Parathyroid adenoma (tissue), 2 donors: Measurements from ENCODE around the gene NRXN3.

Source experiments
- H2AFZ ChIP-seq: fragments of 300-600 bp; sonication (generic); one replicate; pipeline ENCODE4 v1.7.0; 2017; ENCODE audit warnings: antibody characterized with exemption, mild to moderate bottlenecking
- H3K27ac ChIP-seq: fragments of 300-600 bp; sonication (generic); one replicate; pipeline ENCODE4 v1.7.0; 2017
- H3K27me3 ChIP-seq: fragments of 300-600 bp; sonication (generic); one replicate; pipeline ENCODE4 v1.7.0; 2017; ENCODE audit warnings: low read length; ENCODE audit not compliant: control insufficient read depth, insufficient read depth
- H3K36me3 ChIP-seq: fragments of 300-600 bp; sonication (generic); one replicate; pipeline ENCODE4 v1.7.0; 2017; ENCODE audit warnings: low read length; ENCODE audit not compliant: control insufficient read depth, insufficient read depth
- H3K4me1 ChIP-seq: fragments of 300-600 bp; sonication (generic); one replicate; pipeline ENCODE4 v1.7.0; 2017; ENCODE audit warnings: control low read depth
- H3K4me2 ChIP-seq: fragments of 300-600 bp; sonication (generic); one replicate; pipeline ENCODE4 v1.7.0; 2017; ENCODE audit warnings: low read length
- H3K4me3 ChIP-seq: fragments of 300-600 bp; sonication (generic); one replicate; pipeline ENCODE4 v1.7.0; 2017; ENCODE audit warnings: low read depth, low read length
- H3K79me2 ChIP-seq: fragments of 300-600 bp; sonication (generic); one replicate; pipeline ENCODE4 v1.7.0; 2017; ENCODE audit warnings: control low read depth
- H3K9ac ChIP-seq: fragments of 300-600 bp; sonication (generic); one replicate; pipeline ENCODE4 v1.7.0; 2017; ENCODE audit warnings: mild to moderate bottlenecking
- H3K9me3 ChIP-seq: fragments of 300-600 bp; sonication (generic); one replicate; pipeline ENCODE4 v1.7.0; 2017; ENCODE audit warnings: low read length; ENCODE audit not compliant: control insufficient read depth
- TF ChIP-seq, protein P1 (sequence below): fragments of 300-600 bp; sonication (generic); IDR thresholded peaks from one replicate; pipeline ENCODE4 v1.7.0; 2017; ENCODE audit warnings: antibody characterized with exemption, mild to moderate bottlenecking
- donor health status: primary hyperparathyroidism.

The NRXN3 gene

DNA sequence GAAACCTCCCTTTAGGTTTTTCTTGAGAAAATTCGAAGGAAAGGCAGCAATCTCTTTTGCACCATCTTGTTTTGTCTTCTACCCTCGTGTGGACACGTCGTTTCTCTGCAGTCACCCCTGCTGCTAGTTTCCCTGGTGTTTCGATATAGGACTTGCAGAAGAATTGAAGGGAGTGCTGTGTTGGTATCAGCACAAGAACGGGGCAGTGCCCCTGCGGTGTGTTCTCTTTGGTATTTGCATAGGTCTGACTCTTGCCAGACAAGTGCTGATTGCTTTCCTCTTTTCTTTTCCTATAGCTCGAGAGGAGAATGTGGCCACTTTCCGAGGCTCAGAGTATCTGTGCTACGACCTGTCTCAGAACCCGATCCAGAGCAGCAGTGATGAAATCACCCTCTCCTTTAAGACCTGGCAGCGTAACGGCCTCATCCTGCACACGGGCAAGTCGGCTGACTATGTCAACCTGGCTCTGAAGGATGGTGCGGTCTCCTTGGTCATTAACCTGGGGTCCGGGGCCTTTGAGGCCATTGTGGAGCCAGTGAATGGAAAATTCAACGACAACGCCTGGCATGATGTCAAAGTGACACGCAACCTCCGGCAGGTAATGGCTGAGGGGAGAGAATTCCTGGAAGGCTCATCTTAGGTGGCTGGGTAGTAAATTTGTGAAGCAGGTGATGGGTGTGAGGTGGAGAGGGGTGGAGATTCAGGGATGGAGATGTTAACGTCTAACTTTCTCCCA, 474.8 kb downstream of the NRXN3 start:
- Histone ChIP-seq H3K36me3 (no peaks in the 10 kb centered on the region), H3K4me1 (peaks cover 4% of the 10 kb centered on the region)

DNA sequence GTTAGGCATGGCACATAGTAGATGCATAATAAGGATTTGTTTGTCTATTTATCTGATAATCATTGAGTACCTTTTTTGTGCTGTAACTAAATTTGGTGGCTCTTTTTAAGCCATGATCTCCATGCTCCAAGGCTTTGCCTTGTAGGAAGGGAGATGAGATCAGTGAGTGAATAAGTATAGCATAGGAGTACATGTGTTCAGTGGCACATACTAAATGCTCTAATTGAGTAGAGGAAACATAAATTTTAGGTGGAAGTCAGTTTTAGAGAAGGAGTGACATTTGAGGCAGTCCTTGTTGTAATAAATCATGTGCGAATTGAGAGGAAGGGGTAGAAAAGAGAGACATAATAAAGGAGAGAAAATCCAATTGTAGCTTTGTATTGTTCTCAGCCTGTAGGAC, 482.6 kb downstream of the NRXN3 start:
- H3K4me1 ChIP-seq = no peaks in the 10 kb centered on the region
- no peaks in the 10 kb centered on the region for H3K9me3 ChIP-seq
- no peak overlapping the region for H3K4me2 ChIP-seq
- no peak overlapping the region for H3K27ac ChIP-seq
- H3K27me3 ChIP-seq = no peaks in the 10 kb centered on the region
- TF ChIP-seq, protein P1, sequence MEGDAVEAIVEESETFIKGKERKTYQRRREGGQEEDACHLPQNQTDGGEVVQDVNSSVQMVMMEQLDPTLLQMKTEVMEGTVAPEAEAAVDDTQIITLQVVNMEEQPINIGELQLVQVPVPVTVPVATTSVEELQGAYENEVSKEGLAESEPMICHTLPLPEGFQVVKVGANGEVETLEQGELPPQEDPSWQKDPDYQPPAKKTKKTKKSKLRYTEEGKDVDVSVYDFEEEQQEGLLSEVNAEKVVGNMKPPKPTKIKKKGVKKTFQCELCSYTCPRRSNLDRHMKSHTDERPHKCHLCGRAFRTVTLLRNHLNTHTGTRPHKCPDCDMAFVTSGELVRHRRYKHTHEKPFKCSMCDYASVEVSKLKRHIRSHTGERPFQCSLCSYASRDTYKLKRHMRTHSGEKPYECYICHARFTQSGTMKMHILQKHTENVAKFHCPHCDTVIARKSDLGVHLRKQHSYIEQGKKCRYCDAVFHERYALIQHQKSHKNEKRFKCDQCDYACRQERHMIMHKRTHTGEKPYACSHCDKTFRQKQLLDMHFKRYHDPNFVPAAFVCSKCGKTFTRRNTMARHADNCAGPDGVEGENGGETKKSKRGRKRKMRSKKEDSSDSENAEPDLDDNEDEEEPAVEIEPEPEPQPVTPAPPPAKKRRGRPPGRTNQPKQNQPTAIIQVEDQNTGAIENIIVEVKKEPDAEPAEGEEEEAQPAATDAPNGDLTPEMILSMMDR = no peak
- no peak overlapping the region for H3K9ac ChIP-seq
- H3K36me3 ChIP-seq = no peaks in the 10 kb centered on the region
- H2AFZ ChIP-seq = no peak overlapping the region
- H3K79me2 ChIP-seq = no peaks in the 10 kb centered on the region
- H3K4me3 ChIP-seq = no peak overlapping the region

More for the DNA sequence above, 474.8 kb downstream of the NRXN3 start:
- Histone ChIP-seq H3K4me2 (no peak overlapping the region), H3K4me3 (no peak overlapping the region), H2AFZ (no peak overlapping the region), H3K9me3 (no peaks in the 10 kb centered on the region), H3K27me3 (no peaks in the 10 kb centered on the region), H3K9ac (no peak overlapping the region), H3K27ac (no peak overlapping the region), H3K79me2 (no peaks in the 10 kb centered on the region)
- TF ChIP-seq, protein P1 = no peak

DNA sequence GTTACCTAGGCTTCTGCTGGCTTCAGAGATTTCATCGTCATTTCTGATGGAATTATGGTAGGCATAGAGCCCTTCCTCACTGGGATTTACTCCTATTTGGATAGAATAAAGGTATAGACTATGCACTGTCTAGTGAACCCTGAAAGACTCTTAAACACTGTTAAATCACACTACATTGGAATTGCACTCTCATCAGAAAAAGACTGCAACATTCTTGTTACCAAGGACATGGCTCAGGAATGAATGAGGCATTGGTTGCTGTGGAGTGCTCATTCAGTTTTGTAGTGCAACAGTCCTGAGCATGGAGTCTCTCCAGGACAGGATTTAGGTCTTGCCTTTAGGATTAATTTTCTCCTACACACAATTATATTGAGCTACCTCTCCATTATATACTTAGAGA, 483.0 kb downstream of the NRXN3 start:
- Histone ChIP-seq H3K36me3 (no peaks in the 10 kb centered on the region), H3K79me2 (no peaks in the 10 kb centered on the region), H3K27me3 (no peaks in the 10 kb centered on the region), H3K9me3 (no peaks in the 10 kb centered on the region), H3K27ac (no peak overlapping the region), H3K9ac (no peak overlapping the region), H3K4me1 (no peaks in the 10 kb centered on the region), H3K4me2 (no peak overlapping the region), H2AFZ (no peak overlapping the region), H3K4me3 (no peak overlapping the region)
- TF ChIP-seq, protein P1 = no peak

DNA sequence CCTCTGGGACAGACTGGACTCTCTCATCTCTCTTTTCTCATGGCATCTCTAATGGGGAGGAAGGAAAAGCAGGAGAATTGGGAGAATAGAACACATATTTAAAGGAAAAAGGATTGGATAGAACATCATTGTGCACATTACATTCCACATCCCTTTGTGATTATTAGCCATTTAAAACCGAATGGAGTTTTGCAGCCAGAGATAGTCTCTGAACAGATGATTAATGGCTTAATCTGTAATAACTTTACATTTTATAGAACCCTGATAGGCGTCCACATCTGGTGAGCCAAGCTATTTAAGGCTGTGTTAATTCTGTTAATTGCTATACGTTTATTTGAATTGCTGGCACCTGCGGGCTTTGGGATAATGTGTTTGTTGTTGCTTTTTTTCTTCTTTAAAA, 487.3 kb downstream of the NRXN3 start:
- no peak overlapping the region for H2AFZ ChIP-seq
- H3K27me3 ChIP-seq = no peaks in the 10 kb centered on the region
- no peak overlapping the region for H3K9ac ChIP-seq
- no peaks in the 10 kb centered on the region for H3K79me2 ChIP-seq
- no peak overlapping the region for H3K27ac ChIP-seq
- no peak overlapping the region for H3K4me3 ChIP-seq
- no peak overlapping the region for H3K4me2 ChIP-seq
- TF ChIP-seq, protein P1 = no peak
- H3K4me1 ChIP-seq = no peaks in the 10 kb centered on the region
- no peaks in the 10 kb centered on the region for H3K9me3 ChIP-seq
- H3K36me3 ChIP-seq = no peaks in the 10 kb centered on the region

DNA sequence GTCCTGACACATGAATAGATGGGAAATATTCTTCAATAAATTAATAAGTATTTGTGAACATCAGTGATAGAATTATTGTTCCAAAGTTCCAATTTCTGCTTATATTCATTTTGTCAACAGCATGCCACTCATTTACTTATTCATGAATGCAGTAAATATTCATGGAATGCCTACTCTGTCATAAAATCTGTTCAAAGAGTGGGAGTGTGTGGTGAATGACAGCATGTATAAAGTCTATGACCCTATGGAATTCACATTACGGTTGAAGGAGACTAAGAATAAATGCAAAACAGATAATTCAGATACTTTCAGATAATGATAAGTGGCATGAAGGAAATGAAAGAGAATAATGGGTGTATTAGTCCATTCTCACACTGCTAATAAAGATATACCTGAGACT, 494.7 kb downstream of the NRXN3 start:
- H3K9ac ChIP-seq = no peak overlapping the region
- H3K27me3 ChIP-seq = no peaks in the 10 kb centered on the region
- H3K36me3 ChIP-seq = no peaks in the 10 kb centered on the region
- no peak overlapping the region for H3K4me3 ChIP-seq
- H3K4me2 ChIP-seq = no peak overlapping the region
- H3K27ac ChIP-seq = no peak overlapping the region
- H2AFZ ChIP-seq = no peak overlapping the region
- no peaks in the 10 kb centered on the region for H3K9me3 ChIP-seq
- no peaks in the 10 kb centered on the region for H3K4me1 ChIP-seq
- no peaks in the 10 kb centered on the region for H3K79me2 ChIP-seq
- TF ChIP-seq, protein P1 = no peak
